Uterus (tissue), 2 donors: Measurements from ENCODE around the gene ACOT7.

Experiments used
- POLR2A ChIP-seq, 2 donors: fragments of 450-650 bp; IDR thresholded peaks; one replicate each; pipeline ENCODE4 v1.6.1; 2016; ENCODE audit warnings: antibody characterized with exemption in 2 of 2, mild to moderate bottlenecking in 1 of 2, moderate library complexity in 1 of 2
- TF ChIP-seq, protein P1 (sequence below), 4 experiments: fragments of 200-600 bp in 2 of 4; fragments of 450-650 bp in 2 of 4; sonication (generic) in 2 of 4; IDR thresholded peaks; one replicate each; pipeline ENCODE4 v1.5.1; 2016 to 2019; ENCODE audit warnings: antibody characterized with exemption in 4 of 4, mild to moderate bottlenecking in 2 of 4, moderate library complexity in 1 of 4

DNA sequence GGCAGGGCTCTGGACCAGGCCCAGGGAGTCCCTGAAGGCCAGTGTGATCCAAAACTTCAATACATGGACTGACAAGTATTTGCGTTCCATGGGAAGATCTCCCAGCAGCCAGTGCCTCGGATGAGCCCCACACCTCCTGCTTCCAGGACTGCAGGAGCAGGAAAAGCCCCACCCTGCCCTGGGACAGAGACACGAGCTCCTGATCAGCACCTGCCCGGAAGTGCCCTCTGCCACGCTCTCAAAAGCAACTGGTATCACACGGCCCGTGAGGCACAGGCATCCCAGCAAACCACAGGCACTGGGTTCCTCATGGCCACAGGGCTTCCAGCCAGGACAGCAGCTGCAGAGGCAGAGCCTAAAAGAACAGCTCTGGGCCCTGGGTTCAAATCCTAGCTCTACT lies 48.6 kb downstream of the ACOT7 start:
- TF ChIP-seq, protein P1, sequence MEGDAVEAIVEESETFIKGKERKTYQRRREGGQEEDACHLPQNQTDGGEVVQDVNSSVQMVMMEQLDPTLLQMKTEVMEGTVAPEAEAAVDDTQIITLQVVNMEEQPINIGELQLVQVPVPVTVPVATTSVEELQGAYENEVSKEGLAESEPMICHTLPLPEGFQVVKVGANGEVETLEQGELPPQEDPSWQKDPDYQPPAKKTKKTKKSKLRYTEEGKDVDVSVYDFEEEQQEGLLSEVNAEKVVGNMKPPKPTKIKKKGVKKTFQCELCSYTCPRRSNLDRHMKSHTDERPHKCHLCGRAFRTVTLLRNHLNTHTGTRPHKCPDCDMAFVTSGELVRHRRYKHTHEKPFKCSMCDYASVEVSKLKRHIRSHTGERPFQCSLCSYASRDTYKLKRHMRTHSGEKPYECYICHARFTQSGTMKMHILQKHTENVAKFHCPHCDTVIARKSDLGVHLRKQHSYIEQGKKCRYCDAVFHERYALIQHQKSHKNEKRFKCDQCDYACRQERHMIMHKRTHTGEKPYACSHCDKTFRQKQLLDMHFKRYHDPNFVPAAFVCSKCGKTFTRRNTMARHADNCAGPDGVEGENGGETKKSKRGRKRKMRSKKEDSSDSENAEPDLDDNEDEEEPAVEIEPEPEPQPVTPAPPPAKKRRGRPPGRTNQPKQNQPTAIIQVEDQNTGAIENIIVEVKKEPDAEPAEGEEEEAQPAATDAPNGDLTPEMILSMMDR (IDR thresholded peaks at IDR 0.05) = no peak
- no peak for TF ChIP-seq POLR2A (IDR thresholded peaks at IDR 0.05)
